HUES64 (cell line): ENCODE results near the gene TBC1D10A.
A peak's percentile ranks its signal among the peaks of the same experiment; 100 is the strongest.

Source experiments
- H3K27ac ChIP-seq: 2 replicates; pipeline ENCODE4 v1.7.0; 2013; ENCODE audit warnings: low read depth, low read length, inconsistent platforms
- H3K27me3 ChIP-seq: 2 replicates; pipeline ENCODE4 v1.6.1; 2013; ENCODE audit warnings: mild to moderate bottlenecking, low read length; ENCODE audit not compliant: insufficient read depth
- H3K36me3 ChIP-seq: 2 replicates; pipeline ENCODE4 v1.6.1; 2013; ENCODE audit warnings: mild to moderate bottlenecking, low read length; ENCODE audit not compliant: insufficient read depth
- H3K4me1 ChIP-seq: 2 replicates; pipeline ENCODE4 v1.6.1; 2013; ENCODE audit warnings: mild to moderate bottlenecking, low read length, moderate library complexity; ENCODE audit not compliant: insufficient read depth
- H3K4me3 ChIP-seq: 2 replicates; pipeline ENCODE4 v1.5.1; 2013; ENCODE audit warnings: mild to moderate bottlenecking, low read length, moderate library complexity
- H3K9ac ChIP-seq: 2 replicates; pipeline ENCODE4 v1.6.1; 2013; ENCODE audit warnings: mild to moderate bottlenecking, low read depth, low read length
- H3K9me3 ChIP-seq: 2 replicates; pipeline ENCODE4 v1.6.1; 2013; ENCODE audit warnings: low read depth, low read length; ENCODE audit not compliant: insufficient read depth
- WGBS: fragments of 150-250, 120-280 bp; methylation state at CpG from one replicate; pipeline ENCODE4 v1.1.7; 2013; ENCODE audit warnings: missing lambda C conversion rate; 5-methylcytosine and 5-hydroxymethylcytosine counted together

The TBC1D10A gene

GRCh38 chr22:30247974-30248373 is 78.8 kb downstream of the TBC1D10A start:
- H3K4me1 ChIP-seq: peaks cover 14% of the 10 kb centered on the region; the same call in 1 of the 2 replicates
- WGBS: 88% methylated on average over 12 of the region's 12 CpGs
- H3K4me3 ChIP-seq: no peak overlapping the region
- peaks cover 10% of the 10 kb centered on the region; the same call in 1 of the 2 replicates for H3K36me3 ChIP-seq
- H3K27ac ChIP-seq: no peak overlapping the region
- no peaks in the 10 kb centered on the region for H3K9me3 ChIP-seq
- peaks cover 5% of the 10 kb centered on the region for H3K27me3 ChIP-seq
- H3K9ac ChIP-seq: no peak overlapping the region

DNA sequence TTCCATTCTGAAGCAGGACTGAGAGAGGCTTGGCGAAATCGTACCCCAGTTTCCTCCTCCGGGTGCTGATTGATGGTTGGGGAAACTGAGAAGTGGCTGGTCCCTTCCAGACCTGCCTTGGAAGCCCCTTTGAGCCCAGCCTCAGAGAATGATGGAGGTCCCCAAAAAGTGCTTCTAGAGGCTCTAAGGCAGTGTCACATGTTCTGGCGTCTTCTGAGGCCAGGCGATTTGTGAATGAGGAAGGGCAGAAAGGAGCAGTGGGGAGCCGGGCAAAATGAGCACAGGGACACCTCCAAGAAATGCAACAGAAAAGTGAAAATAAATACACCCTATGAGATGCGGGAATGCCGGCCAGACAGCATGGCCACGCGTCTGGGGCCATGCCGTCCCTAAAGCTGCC is 79.2 kb downstream of the TBC1D10A start:
- H3K9ac ChIP-seq: no peak overlapping the region
- H3K36me3 ChIP-seq: peaks cover 10% of the 10 kb centered on the region; the same call in 1 of the 2 replicates
- no peaks in the 10 kb centered on the region for H3K9me3 ChIP-seq
- H3K4me1 ChIP-seq: peaks cover 14% of the 10 kb centered on the region; the same call in 1 of the 2 replicates
- 0 out of 2 replicates have a peak overlapping the region, but pooled peaks have one; percentile 87 for H3K4me3 ChIP-seq
- H3K27me3 ChIP-seq: peaks cover 5% of the 10 kb centered on the region
- no peak overlapping the region for H3K27ac ChIP-seq
- 87% methylated on average over 11 of the region's 11 CpGs for WGBS

GRCh38 chr22:30246814-30247376 is 79.8 kb downstream of the TBC1D10A start:
- H3K27me3 ChIP-seq: peaks cover 5% of the 10 kb centered on the region
- peak overlapping the region; percentile 78; the same call in 1 of the 2 replicates for H3K9ac ChIP-seq
- H3K27ac ChIP-seq: no peak overlapping the region

GRCh38 chr22:30245985-30246813 is 80.5 kb downstream of the TBC1D10A start, which contains the start of gene LIF:
Gene LIF (minus strand): TSS chr22:30246759. CDS start chr22:30246695, 64 bp downstream.
- Histone ChIP-seq H3K9ac (peak within 1 kb of the TSS; percentile 78), H3K9me3 (no peaks in the 10 kb centered on the region), H3K4me3 (peak within 1 kb of the TSS; percentile 87), H3K36me3 (peaks cover 10% of the 10 kb centered on the region; the same call in 1 of the 2 replicates), H3K4me1 (peaks cover 14% of the 10 kb centered on the region; the same call in 1 of the 2 replicates), H3K27me3 (peaks cover 5% of the 10 kb centered on the region), H3K27ac (no peak within 1 kb of the TSS)
- WGBS: 1% methylated on average over 64 of the region's 64 CpGs

More at GRCh38 chr22:30246814-30247376, 79.8 kb downstream of the TBC1D10A start:
- peak overlapping the region; percentile 87 for H3K4me3 ChIP-seq
- no peaks in the 10 kb centered on the region for H3K9me3 ChIP-seq
- H3K36me3 ChIP-seq: peaks cover 10% of the 10 kb centered on the region; the same call in 1 of the 2 replicates
- H3K4me1 ChIP-seq: peaks cover 14% of the 10 kb centered on the region; the same call in 1 of the 2 replicates
- 36% methylated on average over 15 of the region's 15 CpGs for WGBS

- Histone ChIP-seq H3K4me1 (peaks cover 14% of the 10 kb centered on the region; the same call in 1 of the 2 replicates), H3K27me3 (peaks cover 5% of the 10 kb centered on the region), H3K36me3 (peaks cover 10% of the 10 kb centered on the region; the same call in 1 of the 2 replicates), H3K9ac (peak overlapping the region; percentile 78), H3K9me3 (no peaks in the 10 kb centered on the region), H3K27ac (no peak overlapping the region), H3K4me3 (peak overlapping the region; percentile 87)
- 31% methylated on average over 11 of the region's 15 CpGs for WGBS
Observed at GRCh38 chr22:30245181-30245984, 81.4 kb downstream of the TBC1D10A start.

GRCh38 chr22:30244641-30245040 is 82.1 kb downstream of the TBC1D10A start:
- no peak overlapping the region for H3K27ac ChIP-seq

GRCh38 chr22:30244066-30244465 is 82.7 kb downstream of the TBC1D10A start:
- 92% methylated on average over 10 of the region's 10 CpGs for WGBS
- no peaks in the 10 kb centered on the region for H3K9me3 ChIP-seq
- no peak overlapping the region for H3K27ac ChIP-seq
- peaks cover 10% of the 10 kb centered on the region; the same call in 1 of the 2 replicates for H3K36me3 ChIP-seq
- peaks cover 5% of the 10 kb centered on the region for H3K27me3 ChIP-seq
- no peak overlapping the region for H3K4me3 ChIP-seq
- no peak overlapping the region for H3K9ac ChIP-seq
- H3K4me1 ChIP-seq: peaks cover 14% of the 10 kb centered on the region; the same call in 1 of the 2 replicates

More at GRCh38 chr22:30244641-30245040, 82.1 kb downstream of the TBC1D10A start:
- Histone ChIP-seq H3K36me3 (peaks cover 10% of the 10 kb centered on the region; the same call in 1 of the 2 replicates), H3K4me3 (no peak overlapping the region), H3K9ac (no peak overlapping the region), H3K27me3 (peaks cover 5% of the 10 kb centered on the region), H3K9me3 (no peaks in the 10 kb centered on the region), H3K4me1 (peaks cover 14% of the 10 kb centered on the region; the same call in 1 of the 2 replicates)
- 93% methylated on average over 5 of the region's 5 CpGs for WGBS

DNA sequence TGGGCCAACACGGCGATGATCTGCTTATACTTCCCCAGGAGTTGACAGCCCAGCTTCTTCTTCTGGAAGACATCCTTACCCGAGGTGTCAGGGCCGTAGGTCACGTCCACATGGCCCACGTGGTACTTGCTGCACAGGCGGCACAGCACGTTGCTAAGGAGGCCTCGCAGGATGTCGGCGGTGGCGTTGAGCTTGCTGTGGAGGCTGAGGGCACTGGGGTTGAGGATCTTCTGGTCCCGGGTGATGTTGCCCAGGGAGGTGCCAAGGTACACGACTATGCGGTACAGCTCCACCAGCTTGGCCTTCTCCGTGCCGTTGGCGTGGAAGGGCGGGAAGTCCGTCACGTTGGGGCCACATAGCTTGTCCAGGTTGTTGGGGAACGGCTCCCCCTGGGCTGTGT is 83.1 kb downstream of the TBC1D10A start:
- WGBS: 94% methylated on average over 22 of the region's 22 CpGs
- H3K27ac ChIP-seq: no peak overlapping the region
- H3K4me1 ChIP-seq: peaks cover 17% of the 10 kb centered on the region; the same call in 1 of the 2 replicates

More for the DNA sequence above, 83.1 kb downstream of the TBC1D10A start:
- peaks cover 10% of the 10 kb centered on the region; the same call in 1 of the 2 replicates for H3K36me3 ChIP-seq
- H3K9ac ChIP-seq: no peak overlapping the region
- peaks cover 5% of the 10 kb centered on the region for H3K27me3 ChIP-seq
- H3K4me3 ChIP-seq: no peak overlapping the region
- H3K9me3 ChIP-seq: no peaks in the 10 kb centered on the region
